K562 (cell line): Measurements from ENCODE around the gene TMC1. TPM values are rescaled to one million over a fixed set of nuclear protein-coding genes. Genes with fewer than 3 reads are reported as not detected.

Experiments used
- ATAC-seq: fragments of 200-7000 bp; cut with Tn5 transposase; 3 replicates; pipeline ENCODE4 v1.9.1; 2020; ENCODE audit warnings: moderate library complexity
- BruUV-seq: library from RNA; stranded (reverse); fragments of 400-500 nt; replicated peaks from 2 replicates; lab custom pipeline; 2021; lab: Mats Ljungman, UMichigan
- CTCF ChIA-PET: fragments of 300-600 bp; formaldehyde crosslinking; extraction: SDS; loops from one replicate; lab custom pipeline; 2021; ENCODE audit warnings: low intra/inter-chr PET ratio; lab: Yijun Ruan, JAX
- POLR2A ChIA-PET: fragments of 300-600, 350-650 bp; sonication (Branson Sonifier 250); formaldehyde crosslinking; extraction: SDS; loops from one replicate; lab custom pipeline; 2021; ENCODE audit warnings: antibody characterized with exemption, inconsistent platforms; lab: Yijun Ruan, JAX
- DNase-seq, 4 experiments: peaks; one replicate each; pipeline versions ENCODE4 v3.0.0 to v3.0.0-alpha.2; 2011 to 2018; ENCODE audit warnings: low spot score in 3 of 4, mixed read lengths in 3 of 4; ENCODE audit errors: extremely low read depth in 1 of 4
- FAIRE-seq: peaks from 2 replicates; lab custom pipeline; 2011; peaks lifted over from hg19 to GRCh38; lab: Jason Lieb, UNC
- H2AFZ ChIP-seq: 2 replicates; pipeline ENCODE4 v1.6.0; 2011; ENCODE audit warnings: low read depth, low read length, control low read depth, inconsistent platforms
- H3K27ac ChIP-seq: fragments of 200-600 bp; 3 replicates; pipeline ENCODE4 v1.8.0; 2011; ENCODE audit warnings: low read depth, mild to moderate bottlenecking, control low read depth, inconsistent platforms, low read length, moderate library complexity, mixed read lengths; ENCODE audit errors: extremely low read depth
- H3K27me3 ChIP-seq, 2 experiments: fragments of 300-600 bp in 1 of 2; 2 replicates in 1 of 2; 3 replicates in 1 of 2; pipeline versions ENCODE4 v1.6.0 to v1.8.0; 2011; ENCODE audit warnings: inconsistent platforms in 2 of 2, low read length in 2 of 2, mild to moderate bottlenecking in 1 of 2, mixed read lengths in 1 of 2, moderate library complexity in 1 of 2; ENCODE audit not compliant: control insufficient read depth in 2 of 2, insufficient read depth in 2 of 2
- H3K36me3 ChIP-seq: fragments of 300-600 bp; 3 replicates; pipeline ENCODE4 v1.8.0; 2011; ENCODE audit warnings: mild to moderate bottlenecking, low read length, inconsistent platforms; ENCODE audit not compliant: control insufficient read depth, insufficient read depth
- H3K4me1 ChIP-seq, 2 experiments: fragments of 200-600 bp in 1 of 2; replicated peaks in 1 of 2; 2 replicates in 1 of 2; 3 replicates in 1 of 2; pipeline versions ENCODE4 v1.5.1 to v1.8.0; 2011; ENCODE audit warnings: inconsistent platforms in 2 of 2, low read length in 2 of 2, mild to moderate bottlenecking in 1 of 2, mixed read lengths in 1 of 2, moderate library complexity in 1 of 2; ENCODE audit not compliant: control insufficient read depth in 2 of 2, insufficient read depth in 2 of 2
- H3K4me2 ChIP-seq: 2 replicates; pipeline ENCODE4 v1.6.1; 2011; ENCODE audit warnings: low read length, control low read depth, inconsistent platforms, mixed read lengths; ENCODE audit not compliant: insufficient read depth
- H3K4me3 ChIP-seq: fragments of 200-600 bp; sonication (generic), shearing (Covaris generic); 2 replicates; pipeline ENCODE4 v1.5.1; 2016; ENCODE audit warnings: control low read depth, inconsistent platforms
- H3K79me2 ChIP-seq: fragments of 200-600 bp; 3 replicates; pipeline ENCODE4 v1.8.0; 2011; ENCODE audit warnings: low read length, inconsistent platforms; ENCODE audit not compliant: control insufficient read depth, insufficient read depth
- H3K9ac ChIP-seq, 2 experiments: 2 replicates each; pipeline versions ENCODE4 v1.6.0 to v1.6.1; 2011; ENCODE audit warnings: low read depth in 2 of 2, low read length in 2 of 2, control low read depth in 1 of 2, inconsistent platforms in 1 of 2, mild to moderate bottlenecking in 1 of 2, mixed read lengths in 1 of 2; ENCODE audit not compliant: insufficient read depth in 1 of 2
- H3K9me1 ChIP-seq: one replicate; pipeline ENCODE4 v1.6.0; 2011; ENCODE audit warnings: inconsistent platforms, mild to moderate bottlenecking, low read length, moderate library complexity; ENCODE audit not compliant: control insufficient read depth, insufficient read depth
- H3K9me3 ChIP-seq: replicated peaks from 2 replicates; pipeline ENCODE4 v1.5.1; 2011; ENCODE audit warnings: low read depth, low read length, inconsistent platforms; ENCODE audit not compliant: control insufficient read depth, insufficient read depth
- H4K20me1 ChIP-seq: replicated peaks from 2 replicates; pipeline ENCODE4 v1.6.1; 2011; ENCODE audit warnings: low read length, inconsistent platforms, mixed read lengths; ENCODE audit not compliant: control insufficient read depth, insufficient read depth
- FOS ChIP-seq: IDR thresholded peaks from 3 replicates; pipeline ENCODE4 v1.6.1; 2011; ENCODE audit not compliant: insufficient read length; ENCODE audit errors: extremely low read depth
- PHF8 ChIP-seq: fragments of 200-600 bp; sonication (generic); IDR thresholded peaks from 2 replicates; pipeline ENCODE4 v1.6.1; 2012; ENCODE audit warnings: mixed run types, mild to moderate bottlenecking, inconsistent platforms, low read length, moderate library complexity, borderline replicate concordance
- POLR2AphosphoS2 ChIP-seq: IDR thresholded peaks from 2 replicates; pipeline ENCODE4 v1.6.1; 2012; ENCODE audit warnings: low read length, improper control_type of control experiment
- SAP30 ChIP-seq: fragments of 200-600 bp; sonication (generic); IDR thresholded peaks from 2 replicates; pipeline ENCODE4 v1.6.1; 2012; ENCODE audit warnings: borderline replicate concordance, low read depth, mild to moderate bottlenecking, moderate library complexity, low read length, control low read depth, inconsistent platforms; ENCODE audit not compliant: insufficient read depth, poor library complexity, severe bottlenecking
- SREBF2 ChIP-seq: sonication (generic); formaldehyde crosslinking; IDR thresholded peaks from 2 replicates; pipeline ENCODE4 v1.4.0; 2020; ENCODE audit warnings: mild to moderate bottlenecking, missing genetic modification reagents
- WGBS: fragments of 100-300 bp; shearing (Covaris generic); methylation state at CpG from one replicate; pipeline ENCODE4 v1.1.6; 2016; ENCODE audit warnings: low coverage, mixed read lengths; ENCODE audit not compliant: insufficient coverage; ENCODE audit errors: missing lambda C conversion rate; 5-methylcytosine and 5-hydroxymethylcytosine counted together
- in situ Hi-C: fragments of 300-500 bp; cut with MboI; formaldehyde crosslinking; loops from 4 replicates; pipeline ENCODE4 v1.15.0; 2018; ENCODE audit warnings: inconsistent platforms, mixed read lengths
- intact Hi-C: fragments of 100-400 bp; cut with micrococcal nuclease; formaldehyde crosslinking; loops from 2 replicates; pipeline ENCODE4 v1.14.2; 2022
- polyA plus RNA-seq, 8 experiments: library from polyadenylated mRNA; depleted of rRNA in 4 of 8; stranded (reverse) in 5 of 8; unstranded in 3 of 8; fragments of >200 nt; fragmentation: Nextera tagmentation in 2 of 8; fragmentation: Illumina TruSeq in 1 of 8; extraction: Ambion mirVana in 2 of 8; extraction: Trizol in 1 of 8; gene quantifications; 2 replicates each; pipeline versions ENCODE4 v1.2.1 to v1.2.3, GENCODE V29; 2011 to 2014; ENCODE audit warnings: inconsistent platforms in 1 of 8, missing spikeins in 1 of 8
- total RNA-seq, 7 experiments: library from RNA; depleted of rRNA in 6 of 7; stranded (reverse); fragments of >200 nt in 6 of 7; fragmentation: Illumina TruSeq in 2 of 7; extraction: Trizol in 2 of 7; gene quantifications; 2 replicates each; pipeline versions ENCODE4 v1.2.1 to v1.2.3, GENCODE V29; 2011 to 2021; ENCODE audit warnings: low replicate concordance in 1 of 7

TMC1 gene
- total and polyA plus RNA-seq, 9 of the 15 experiments (the other 6 are each of a cell fraction or from before 2014, with no cell fraction given), result 0.10 to 0.15 TPM; not detected in 7

GRCh38 chr9:72649127-72649442 lies 127.7 kb downstream of the TMC1 start:
- WGBS, result 0% methylated on average over 1 of the region's 1 CpG
- no peak overlapping the region for H3K27ac ChIP-seq
- in situ Hi-C loops (no loop called here), intact Hi-C loops (loop anchor here (10.0 kb wide), 1 partner anchor 56 kb away; no protein-coding TSS in a partner anchor)
- H3K9me3 ChIP-seq, result no peaks in the 10 kb centered on the region
- no peaks in the 10 kb centered on the region for H3K9me1 ChIP-seq
- H2AFZ ChIP-seq, result no peak overlapping the region
- H3K4me3 ChIP-seq, result no peak overlapping the region
- no peak for TF ChIP-seq SAP30
- no peak for TF ChIP-seq FOS
- no peak for TF ChIP-seq PHF8
- H3K79me2 ChIP-seq, result no peaks in the 10 kb centered on the region
- H3K4me1 ChIP-seq, result no peaks in the 10 kb centered on the region
- CTCF ChIA-PET, result no interaction called here
- H3K9ac ChIP-seq, result no peak overlapping the region
- H3K27me3 ChIP-seq, result no peaks in the 10 kb centered on the region
- no peaks in the 10 kb centered on the region for H3K36me3 ChIP-seq
- no peaks in the 10 kb centered on the region for H4K20me1 ChIP-seq
- no peak overlapping the region for H3K4me2 ChIP-seq
- BruUV-seq, result no TSS peak
- POLR2A ChIA-PET, result no interaction called here
- DNase-seq (no peak), ATAC-seq (no peak), FAIRE-seq (no peak)

- FAIRE-seq (no peak), DNase-seq (no peak), ATAC-seq (no peak)
- no peak overlapping the region for H3K27ac ChIP-seq
- H3K27me3 ChIP-seq, result no peaks in the 10 kb centered on the region
- H3K4me1 ChIP-seq, result no peaks in the 10 kb centered on the region
- no peak overlapping the region for H3K4me3 ChIP-seq
- H3K79me2 ChIP-seq, result no peaks in the 10 kb centered on the region
- no peak overlapping the region for H3K4me2 ChIP-seq
- in situ Hi-C loops (no loop called here), intact Hi-C loops (no loop called here)
- no peaks in the 10 kb centered on the region for H4K20me1 ChIP-seq
- no peaks in the 10 kb centered on the region for H3K9me1 ChIP-seq
- no peaks in the 10 kb centered on the region for H3K36me3 ChIP-seq
- WGBS, result 4% methylated on average over 2 of the region's 2 CpGs
- POLR2A ChIA-PET, result no interaction called here
- no TSS peak for BruUV-seq
- no peaks in the 10 kb centered on the region for H3K9me3 ChIP-seq
- CTCF ChIA-PET, result no interaction called here
- H2AFZ ChIP-seq, result no peak overlapping the region
- H3K9ac ChIP-seq, result no peak overlapping the region
- TF ChIP-seq POLR2AphosphoS2, result no peak
- no peak for TF ChIP-seq SREBF2 (CRISPR knock-in tag)
- TF ChIP-seq, all 486 proteins: peak for 0
These were observed 128.8 kb downstream of the TMC1 start for GRCh38 chr9:72650206-72650605.
